Naive B cell (primary cell): Measurements from ENCODE around the gene ADCYAP1R1. TPM values are rescaled to one million over a fixed set of nuclear protein-coding genes. Genes with fewer than 3 reads are reported as not detected.

Source experiments
- ATAC-seq, 2 donors: fragments of 150-1000 bp; cut with Tn5 transposase; 2 replicates each; pipeline ENCODE4 v1.10.0; 2021; ENCODE audit warnings: low read depth in 2 of 2, mild to moderate bottlenecking in 2 of 2, moderate library complexity in 2 of 2
- DNase-seq: peaks from one replicate; pipeline ENCODE4 v3.0.0; 2022
- H3K27ac Mint-ChIP-seq, 6 donors: one replicate each; pipeline ENCODE4 v1.8.0; 2020 to 2022; ENCODE audit warnings: mild to moderate bottlenecking in 6 of 6, mixed read lengths in 6 of 6, moderate library complexity in 5 of 6, inconsistent platforms in 2 of 6
- H3K27me3 Mint-ChIP-seq, 3 donors: one replicate each; pipeline ENCODE4 v1.8.0; 2021 to 2022; ENCODE audit warnings: mixed read lengths in 3 of 3, mild to moderate bottlenecking in 1 of 3
- H3K36me3 Mint-ChIP-seq, 2 donors: one replicate each; pipeline ENCODE4 v1.8.0; 2020 to 2022; ENCODE audit warnings: mixed read lengths in 2 of 2, inconsistent platforms in 1 of 2, mild to moderate bottlenecking in 1 of 2
- H3K4me1 Mint-ChIP-seq, 3 donors: one replicate each; pipeline ENCODE4 v1.8.0; 2020 to 2022; ENCODE audit warnings: mixed read lengths in 3 of 3, inconsistent platforms in 1 of 3, mild to moderate bottlenecking in 1 of 3, moderate library complexity in 1 of 3
- H3K4me3 Mint-ChIP-seq, 8 donors: one replicate each; pipeline ENCODE4 v1.8.0; 2020 to 2022; ENCODE audit warnings: mild to moderate bottlenecking in 8 of 8, mixed read lengths in 8 of 8, moderate library complexity in 8 of 8, inconsistent platforms in 2 of 8
- H3K9me3 Mint-ChIP-seq, 7 donors: one replicate each; pipeline ENCODE4 v1.8.0; 2020 to 2022; ENCODE audit warnings: mixed read lengths in 7 of 7, mild to moderate bottlenecking in 5 of 7, inconsistent platforms in 2 of 7, moderate library complexity in 1 of 7
- polyA plus RNA-seq, 6 donors: library from polyadenylated mRNA; unstranded; fragments of 300-500 nt; fragmentation: Illumina TruSeq; gene quantifications; one replicate each; pipeline ENCODE4 v1.2.3, GENCODE V29; 2021; ENCODE audit warnings: low read depth in 6 of 6

Gene ADCYAP1R1
- not detected for polyA plus RNA-seq

DNA sequence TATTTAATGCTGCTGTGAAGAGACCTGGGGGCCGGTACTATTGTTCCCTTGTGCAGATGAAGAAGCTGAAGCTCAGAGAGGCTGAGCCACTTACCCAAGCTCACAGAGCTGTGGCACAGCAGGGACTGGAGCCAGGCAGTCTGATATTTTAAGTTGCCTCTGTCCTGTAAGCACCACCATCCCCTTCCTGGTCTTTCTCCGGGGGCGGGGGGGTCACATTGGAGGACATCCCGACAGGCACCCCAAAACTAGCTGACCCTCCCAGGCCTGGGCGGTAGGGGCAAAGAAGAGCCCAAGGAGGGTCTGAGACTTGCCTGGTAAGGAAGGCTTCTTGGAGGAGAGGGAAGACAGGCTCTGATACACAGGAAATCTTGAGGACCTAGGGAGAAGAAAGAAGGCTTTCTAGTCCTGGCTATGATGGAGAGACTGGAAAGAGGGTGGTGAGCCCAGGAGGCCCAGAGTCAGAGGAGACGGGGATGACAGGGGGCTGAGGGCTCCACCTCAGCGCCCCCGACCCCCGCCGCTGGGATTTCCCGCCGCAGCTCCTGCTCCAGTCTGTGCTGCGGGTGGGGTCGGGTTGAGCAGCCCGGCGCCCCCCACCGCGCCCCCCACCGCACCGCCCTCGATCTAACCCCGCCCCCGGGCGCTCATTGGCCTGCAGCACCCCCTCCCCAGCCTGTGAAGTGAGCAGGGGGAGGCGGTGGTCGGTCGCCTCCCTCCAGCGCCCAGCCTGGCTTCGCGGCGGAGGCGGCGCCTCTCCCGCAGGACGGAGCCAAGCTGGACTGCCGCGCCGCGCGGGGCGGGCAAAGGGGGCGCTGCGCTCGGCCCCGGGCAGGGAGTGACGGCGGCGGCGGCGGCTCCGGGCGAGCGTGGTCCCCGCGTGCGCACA, at the start of gene ADCYAP1R1:
Gene ADCYAP1R1, plus strand, starts transcription at position 711 of the 889 bp plus-strand sequence. CDS start 10,957 bp downstream, outside the sequence.
- Mint-ChIP-seq H3K27ac (no peak within 1 kb of the TSS), H3K4me1 (peaks cover 0 to 8% (median 4%) of the 10 kb centered on the region in 3 donors), H3K9me3 (no peaks in the 10 kb centered on the region), H3K27me3 (peaks cover 31 to 54% (median 54%) of the 10 kb centered on the region in 3 donors), H3K4me3 (no peak within 1 kb of the TSS), H3K36me3 (peaks cover 0 to 10% of the 10 kb centered on the region in 2 donors)
- no peak for ATAC-seq
- no peak for DNase-seq

DNA sequence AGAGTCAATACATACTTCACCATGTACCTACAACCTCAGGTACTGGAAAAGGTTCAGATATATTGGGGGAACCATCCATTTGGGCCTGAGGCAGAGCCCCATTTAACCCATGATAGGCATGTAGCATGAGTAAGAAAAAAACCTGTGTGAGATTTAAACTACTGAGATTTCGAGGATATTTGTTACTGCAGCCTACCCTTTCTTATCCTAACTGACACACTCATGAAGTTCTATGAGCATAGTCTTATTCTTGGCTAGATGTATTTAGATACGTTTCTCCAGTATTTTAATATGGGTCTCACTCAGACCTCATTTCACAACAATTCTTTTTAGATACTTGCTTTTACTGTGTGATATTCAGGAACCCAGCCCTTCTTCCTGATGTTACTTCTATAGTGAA, 49.0 kb upstream of the ADCYAP1R1 start:
- H3K4me1 Mint-ChIP-seq = no peaks in the 10 kb centered on the region

DNA sequence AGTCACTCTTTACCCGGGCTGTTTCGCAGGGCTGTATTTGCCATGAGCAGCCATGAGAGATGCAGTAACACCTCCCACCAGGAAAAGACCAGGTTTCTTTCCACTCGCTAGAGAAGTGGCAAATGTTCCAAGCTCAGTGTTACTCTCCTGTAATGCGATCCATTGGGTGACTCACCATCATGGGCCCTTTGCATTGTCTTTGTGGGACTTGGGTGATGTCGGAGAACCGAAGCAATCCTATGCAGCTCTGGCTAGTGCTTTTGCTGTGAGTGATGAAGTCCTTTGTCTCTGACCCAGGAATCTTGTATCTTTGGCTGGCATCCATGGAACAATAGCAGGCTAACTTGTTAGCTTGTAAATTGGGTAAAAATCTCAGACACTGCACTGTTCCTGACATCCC, 48.4 kb upstream of the ADCYAP1R1 start:
- peaks cover 2 to 14% (median 4%) of the 10 kb centered on the region in 7 donors for H3K9me3 Mint-ChIP-seq
- H3K4me3 Mint-ChIP-seq = no peak overlapping the region
- peaks cover 10 to 25% (median 25%) of the 10 kb centered on the region in 3 donors for H3K27me3 Mint-ChIP-seq
- no peaks in the 10 kb centered on the region for H3K36me3 Mint-ChIP-seq
- ATAC-seq (no peak), DNase-seq (no peak)
- H3K4me1 Mint-ChIP-seq = no peaks in the 10 kb centered on the region
- H3K27ac Mint-ChIP-seq = peak overlapping the region in 1 of 6 donors; percentile 62

More for the DNA sequence above, 49.0 kb upstream of the ADCYAP1R1 start:
- no peak overlapping the region for H3K27ac Mint-ChIP-seq
- H3K9me3 Mint-ChIP-seq = peaks cover 2 to 14% (median 4%) of the 10 kb centered on the region in 7 donors
- ATAC-seq (no peak), DNase-seq (no peak)
- no peaks in the 10 kb centered on the region for H3K36me3 Mint-ChIP-seq
- peaks cover 4 to 25% (median 18%) of the 10 kb centered on the region in 3 donors for H3K27me3 Mint-ChIP-seq
- H3K4me3 Mint-ChIP-seq = no peak overlapping the region

DNA sequence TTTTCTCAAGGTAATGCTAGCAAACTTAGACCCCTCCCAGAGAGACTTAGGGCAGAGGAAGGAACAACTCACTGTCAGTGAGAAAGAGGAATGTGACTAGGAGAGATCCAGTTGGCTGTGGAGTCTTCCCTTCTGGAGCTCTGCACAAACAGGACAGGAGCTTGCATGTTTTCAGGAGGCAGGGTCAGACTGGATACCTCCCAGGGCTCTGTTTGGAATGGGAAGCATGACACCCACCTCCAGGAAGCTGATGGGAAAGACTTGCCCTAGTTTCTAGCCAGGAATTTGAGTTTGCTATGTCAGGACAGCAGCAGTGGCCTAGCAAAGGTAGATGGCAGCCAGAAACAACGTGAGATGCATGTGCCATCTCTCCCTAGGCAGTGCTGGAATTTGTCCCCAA, 47.7 kb upstream of the ADCYAP1R1 start:
- Mint-ChIP-seq H3K4me3 (no peak overlapping the region), H3K9me3 (peaks cover 2 to 14% (median 5%) of the 10 kb centered on the region in 7 donors), H3K27me3 (peaks cover 10 to 31% (median 25%) of the 10 kb centered on the region in 3 donors), H3K36me3 (no peaks in the 10 kb centered on the region), H3K4me1 (no peaks in the 10 kb centered on the region), H3K27ac (no peak overlapping the region)
- no peak for DNase-seq
- no peak for ATAC-seq

DNA sequence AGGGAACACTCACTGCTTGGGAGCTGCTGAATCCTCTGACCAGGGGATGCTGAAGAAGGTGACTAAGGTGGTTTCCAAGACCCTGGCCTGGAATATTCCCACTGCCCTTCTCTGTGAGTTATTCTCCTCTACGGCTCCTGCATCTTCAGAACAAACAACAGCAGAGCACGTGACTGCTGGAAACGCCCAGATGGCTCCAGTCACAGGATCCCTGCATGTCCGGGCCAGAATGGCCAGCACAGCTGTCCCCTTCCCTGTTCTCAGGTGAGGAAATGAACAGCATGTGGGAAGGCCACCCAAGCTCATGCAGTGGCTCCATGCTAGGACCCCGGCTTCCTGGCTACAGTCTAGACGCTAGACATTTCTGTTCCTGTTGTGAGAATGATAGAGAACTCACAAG, 45.3 kb upstream of the ADCYAP1R1 start:
- no peak for DNase-seq
- Mint-ChIP-seq H3K4me3 (no peak overlapping the region), H3K27ac (no peak overlapping the region), H3K27me3 (peaks cover 12 to 26% (median 26%) of the 10 kb centered on the region in 3 donors), H3K36me3 (no peaks in the 10 kb centered on the region), H3K9me3 (peaks cover 2 to 23% (median 6%) of the 10 kb centered on the region in 7 donors), H3K4me1 (no peaks in the 10 kb centered on the region)
- ATAC-seq = no peak

DNA sequence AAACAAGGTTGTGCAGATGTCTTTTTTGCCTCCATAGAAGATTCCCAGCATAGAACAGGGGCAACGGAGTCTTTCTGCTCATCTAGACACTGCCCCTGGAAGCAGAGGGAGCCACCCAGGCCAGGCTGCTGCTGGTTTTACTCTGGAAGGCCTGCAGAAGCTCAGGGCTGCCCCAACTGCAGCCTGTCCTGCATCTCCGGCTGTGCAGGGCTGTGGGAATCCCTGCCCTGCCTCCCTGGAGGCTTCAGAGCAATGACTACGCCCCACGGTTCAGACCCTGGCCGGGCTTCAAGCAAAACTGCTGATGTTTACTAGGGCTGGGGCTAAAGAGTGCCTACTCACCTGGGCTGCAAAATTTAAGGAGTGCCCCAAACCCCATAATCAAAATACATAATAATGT, 44.5 kb upstream of the ADCYAP1R1 start:
- ATAC-seq (no peak), DNase-seq (no peak)
- H3K4me1 Mint-ChIP-seq = no peaks in the 10 kb centered on the region
- H3K9me3 Mint-ChIP-seq = peaks cover 2 to 20% (median 4%) of the 10 kb centered on the region in 7 donors
- peaks cover 0 to 2% of the 10 kb centered on the region in 2 donors for H3K36me3 Mint-ChIP-seq
- H3K27me3 Mint-ChIP-seq = peaks cover 12 to 29% (median 26%) of the 10 kb centered on the region in 3 donors
- no peak overlapping the region for H3K27ac Mint-ChIP-seq
- H3K4me3 Mint-ChIP-seq = no peak overlapping the region

DNA sequence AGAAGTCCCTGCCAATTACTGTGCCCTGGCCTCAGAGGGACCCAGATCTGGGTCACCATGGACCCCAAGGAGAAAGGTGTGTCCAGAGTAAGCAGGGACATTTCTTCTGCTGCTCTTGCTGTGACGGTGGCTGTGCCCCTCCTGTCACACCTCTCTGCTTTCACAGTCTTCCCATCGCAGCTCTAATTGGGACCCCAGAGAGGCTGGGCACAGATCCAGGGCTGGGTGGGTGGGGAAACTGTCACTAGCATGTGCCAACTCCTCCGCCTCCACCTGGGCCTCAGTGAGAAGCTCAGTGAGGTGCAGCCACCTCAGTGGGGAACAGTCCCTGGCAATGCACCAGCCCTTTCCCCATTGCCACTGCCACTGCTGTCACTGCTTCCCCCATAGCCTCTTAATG, 37.3 kb upstream of the ADCYAP1R1 start:
- peaks cover 19 to 30% (median 19%) of the 10 kb centered on the region in 3 donors for H3K27me3 Mint-ChIP-seq
- DNase-seq (no peak), ATAC-seq (no peak)
- no peaks in the 10 kb centered on the region for H3K4me1 Mint-ChIP-seq
- H3K9me3 Mint-ChIP-seq = peaks cover 0 to 9% (median 2%) of the 10 kb centered on the region in 7 donors
- peaks cover 0 to 6% of the 10 kb centered on the region in 2 donors for H3K36me3 Mint-ChIP-seq
- H3K4me3 Mint-ChIP-seq = no peak overlapping the region
- no peak overlapping the region for H3K27ac Mint-ChIP-seq

DNA sequence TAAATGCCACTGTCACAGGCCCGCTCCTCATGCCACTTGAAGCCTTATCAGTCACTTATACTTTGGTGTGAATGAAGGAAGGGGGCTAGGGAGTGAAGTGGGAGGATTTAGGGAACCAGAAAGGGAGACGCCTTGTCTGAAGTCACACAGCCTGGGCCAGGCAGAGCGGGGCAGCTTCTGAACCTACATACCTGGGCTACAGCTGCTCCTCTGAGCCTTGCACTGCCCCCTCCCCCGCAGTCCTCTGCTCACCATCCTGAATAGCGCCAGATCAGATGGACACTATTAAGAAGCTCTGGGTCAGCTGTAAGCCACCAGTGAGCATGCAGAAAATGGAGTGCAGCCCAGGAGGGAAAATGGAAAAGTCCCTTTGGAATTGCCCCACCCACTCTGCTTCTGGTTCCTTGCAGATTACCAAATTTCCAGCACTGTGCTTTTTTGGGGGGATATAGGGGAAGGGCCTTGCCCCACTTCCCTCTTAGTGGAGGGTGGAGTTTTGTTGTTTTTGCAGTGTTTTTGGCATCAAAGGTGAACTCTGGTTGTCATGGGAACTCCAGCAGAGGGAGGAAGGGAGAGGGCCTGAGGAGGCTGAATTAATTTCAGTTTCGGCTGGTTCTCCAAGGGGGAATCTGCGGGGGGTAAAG, 35.0 kb upstream of the ADCYAP1R1 start:
- H3K27ac Mint-ChIP-seq = no peak overlapping the region
- DNase-seq (no peak), ATAC-seq (no peak)
- peaks cover 0 to 6% (median 0%) of the 10 kb centered on the region in 7 donors for H3K9me3 Mint-ChIP-seq
- peaks cover 17 to 30% (median 17%) of the 10 kb centered on the region in 3 donors for H3K27me3 Mint-ChIP-seq
- peaks cover 0 to 6% of the 10 kb centered on the region in 2 donors for H3K36me3 Mint-ChIP-seq
- H3K4me1 Mint-ChIP-seq = no peaks in the 10 kb centered on the region
- no peak overlapping the region for H3K4me3 Mint-ChIP-seq

DNA sequence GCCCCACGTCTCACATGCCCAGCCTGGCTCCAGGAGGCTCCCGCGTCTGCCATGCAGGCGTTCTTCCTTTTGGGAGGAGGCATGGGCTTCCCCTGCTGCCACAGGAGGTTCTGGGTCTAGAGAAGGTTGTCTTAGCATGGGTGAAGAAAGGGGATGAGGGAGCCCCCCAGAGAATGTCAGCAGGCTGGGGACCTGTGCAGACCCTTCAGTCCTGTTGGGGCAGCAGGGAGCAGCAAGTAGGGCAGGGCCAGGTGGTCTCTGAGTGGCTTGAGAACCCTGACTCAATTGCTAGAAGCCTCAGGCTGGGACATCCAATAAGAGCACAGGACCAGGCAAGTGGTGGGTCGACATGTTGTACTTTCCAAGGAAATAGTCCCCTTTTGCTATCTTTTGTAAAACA, 34.4 kb upstream of the ADCYAP1R1 start:
- no peak overlapping the region for H3K27ac Mint-ChIP-seq
- no peak overlapping the region for H3K4me3 Mint-ChIP-seq
- H3K4me1 Mint-ChIP-seq = no peaks in the 10 kb centered on the region
- DNase-seq (no peak), ATAC-seq (no peak)
- peaks cover 0 to 3% of the 10 kb centered on the region in 2 donors for H3K36me3 Mint-ChIP-seq
- H3K9me3 Mint-ChIP-seq = peaks cover 0 to 6% (median 0%) of the 10 kb centered on the region in 7 donors
- peaks cover 17 to 27% (median 17%) of the 10 kb centered on the region in 3 donors for H3K27me3 Mint-ChIP-seq

DNA sequence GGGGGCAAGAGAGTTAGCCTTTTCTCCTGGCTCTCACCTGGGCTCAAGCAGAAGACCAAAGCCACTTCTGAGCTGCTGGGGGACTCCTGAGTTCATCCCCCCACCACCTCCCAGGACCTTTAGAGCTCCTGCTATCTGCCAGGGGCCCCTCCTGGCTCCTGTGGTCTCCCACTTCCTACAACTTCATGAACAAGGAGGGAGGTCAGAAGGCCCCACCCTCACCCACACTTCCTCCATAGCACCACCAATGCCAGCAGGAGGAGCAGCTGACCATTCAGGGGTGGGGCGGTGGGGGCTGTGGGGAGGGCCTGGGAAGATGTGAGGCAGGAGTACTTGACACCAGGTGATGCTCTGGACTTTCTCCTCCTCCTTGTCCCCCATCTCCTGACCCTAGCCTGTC, 32.6 kb upstream of the ADCYAP1R1 start:
- Mint-ChIP-seq H3K4me3 (no peak overlapping the region), H3K36me3 (no peaks in the 10 kb centered on the region), H3K4me1 (no peaks in the 10 kb centered on the region), H3K9me3 (peaks cover 0 to 3% (median 0%) of the 10 kb centered on the region in 7 donors), H3K27me3 (peaks cover 8 to 11% (median 11%) of the 10 kb centered on the region in 3 donors), H3K27ac (no peak overlapping the region)
- no peak for DNase-seq
- no peak for ATAC-seq

DNA sequence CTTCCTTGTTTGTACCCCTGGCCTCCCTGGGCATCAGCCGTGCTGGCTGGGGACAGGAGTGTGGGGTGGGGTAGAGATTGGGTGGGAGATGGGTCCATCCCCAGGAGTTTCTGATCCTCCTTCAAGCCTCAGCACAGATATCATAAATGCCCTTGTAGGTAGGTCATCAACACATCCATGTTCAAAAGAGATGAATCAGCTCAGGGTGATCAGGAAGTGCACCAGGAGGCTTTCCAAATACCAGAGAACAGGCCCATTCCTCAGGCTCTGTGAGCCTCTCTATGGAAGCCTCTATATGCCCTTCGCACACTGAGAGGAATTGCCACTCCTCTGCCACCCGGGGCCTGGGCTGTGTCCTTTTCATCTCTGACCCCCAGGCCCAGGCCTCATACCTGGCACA, 31.9 kb upstream of the ADCYAP1R1 start:
- no peak for DNase-seq
- ATAC-seq = no peak
- H3K36me3 Mint-ChIP-seq = no peaks in the 10 kb centered on the region
- H3K4me3 Mint-ChIP-seq = peak overlapping the region in 1 of 8 donors; percentile 7
- peaks cover 0 to 3% (median 0%) of the 10 kb centered on the region in 7 donors for H3K9me3 Mint-ChIP-seq
- H3K4me1 Mint-ChIP-seq = no peaks in the 10 kb centered on the region
- peaks cover 8 to 11% (median 11%) of the 10 kb centered on the region in 3 donors for H3K27me3 Mint-ChIP-seq
- no peak overlapping the region for H3K27ac Mint-ChIP-seq

DNA sequence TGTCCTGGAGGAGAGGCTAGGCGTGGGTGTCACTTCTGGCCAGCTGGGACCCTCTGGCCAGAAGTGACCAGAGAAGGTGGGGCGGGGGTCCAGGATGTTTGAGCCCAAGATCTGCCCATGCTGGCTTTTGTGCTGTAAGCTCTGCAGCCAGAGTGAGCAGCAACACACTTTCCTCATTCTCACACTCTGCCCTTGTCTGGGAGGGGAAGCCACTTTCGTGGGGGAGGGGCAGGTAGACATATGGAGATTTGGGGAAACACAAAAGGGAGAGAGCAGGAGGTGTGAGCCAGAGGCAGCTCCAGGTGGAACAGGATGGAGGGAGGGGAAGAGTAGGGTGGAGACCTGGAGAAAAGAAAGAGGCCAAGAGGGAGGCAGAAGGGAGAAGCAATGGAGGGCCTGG, 31.5 kb upstream of the ADCYAP1R1 start:
- Mint-ChIP-seq H3K27me3 (peaks cover 5 to 11% (median 10%) of the 10 kb centered on the region in 3 donors), H3K27ac (peak overlapping the region in 1 of 6 donors; percentile 73), H3K9me3 (peaks cover 0 to 3% (median 0%) of the 10 kb centered on the region in 7 donors), H3K4me3 (peak overlapping the region in 2 of 8 donors; percentile 7 to 23), H3K36me3 (no peaks in the 10 kb centered on the region), H3K4me1 (no peaks in the 10 kb centered on the region)
- ATAC-seq = no peak
- DNase-seq = no peak

DNA sequence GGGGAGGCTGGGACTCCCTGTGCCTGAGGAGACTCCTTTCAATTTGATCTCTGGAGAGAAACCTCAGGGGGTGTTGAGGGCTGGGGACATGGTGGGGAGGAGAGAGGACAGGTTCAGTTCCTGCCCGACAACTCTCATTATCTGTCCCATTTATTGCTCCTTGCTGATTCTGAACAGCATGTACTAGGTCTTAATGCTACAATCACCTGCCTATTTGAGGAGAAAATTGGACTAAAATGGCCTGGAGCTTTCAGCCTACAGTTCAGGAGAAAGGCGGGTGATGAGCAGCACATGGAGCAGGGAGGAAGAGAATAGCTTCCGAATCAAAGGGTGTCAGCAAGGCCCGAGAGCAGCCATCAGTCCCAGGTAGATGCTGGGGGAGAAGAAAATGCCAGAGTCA, 30.0 kb upstream of the ADCYAP1R1 start:
- DNase-seq (no peak), ATAC-seq (no peak)
- no peaks in the 10 kb centered on the region for H3K4me1 Mint-ChIP-seq
- peaks cover 0 to 15% (median 7%) of the 10 kb centered on the region in 3 donors for H3K27me3 Mint-ChIP-seq
- H3K36me3 Mint-ChIP-seq = no peaks in the 10 kb centered on the region
- no peak overlapping the region for H3K4me3 Mint-ChIP-seq
- peaks cover 0 to 2% (median 0%) of the 10 kb centered on the region in 7 donors for H3K9me3 Mint-ChIP-seq
- H3K27ac Mint-ChIP-seq = peak overlapping the region in 1 of 6 donors; percentile 37
